Muscle layer of colon (tissue), 2 donors: ENCODE measurements around the gene PRR22.
"Not testable (repeated sequence)": the region's sequence is repeated elsewhere in the genome, so short reads cannot be mapped to it uniquely, and the experiment has no call there.

ENCODE experiments used
- H3K27ac ChIP-seq: one replicate; pipeline ENCODE4 v1.7.0; 2013; ENCODE audit warnings: low read depth, mild to moderate bottlenecking, low read length, moderate library complexity
- H3K27me3 ChIP-seq, 2 donors: one replicate each; pipeline ENCODE4 v1.7.0; 2013; ENCODE audit warnings: low read length in 2 of 2, mild to moderate bottlenecking in 2 of 2; ENCODE audit not compliant: insufficient read depth in 2 of 2, control insufficient read depth in 1 of 2
- H3K36me3 ChIP-seq: one replicate; pipeline ENCODE4 v1.7.0; 2013; ENCODE audit warnings: mild to moderate bottlenecking, low read length; ENCODE audit not compliant: insufficient read depth
- H3K4me1 ChIP-seq: one replicate; pipeline ENCODE4 v1.7.0; 2013; ENCODE audit warnings: mild to moderate bottlenecking, low read length; ENCODE audit not compliant: insufficient read depth
- H3K4me3 ChIP-seq, 2 donors: one replicate each; pipeline ENCODE4 v1.7.0; 2013; ENCODE audit warnings: low read length in 2 of 2, low read depth in 1 of 2, mild to moderate bottlenecking in 1 of 2, moderate library complexity in 1 of 2
- H3K9ac ChIP-seq: one replicate; pipeline ENCODE4 v1.7.0; 2013; ENCODE audit warnings: low read length
- H3K9me3 ChIP-seq: one replicate; pipeline ENCODE4 v1.7.0; 2013; ENCODE audit warnings: mild to moderate bottlenecking, low read length
- donor health status: abdominal sarcoma.
- donor health status: Adenocarcinoma of cecum.

Gene PRR22

GRCh38 chr19:5767949-5768348, 16.6 kb downstream of the PRR22 start:
- no peak overlapping the region for H3K4me3 ChIP-seq
- H3K9ac ChIP-seq, result no peak overlapping the region
- no peaks in the 10 kb centered on the region for H3K36me3 ChIP-seq
- H3K27me3 ChIP-seq, result no peaks in the 10 kb centered on the region
- H3K4me1 ChIP-seq, result no peaks in the 10 kb centered on the region
- H3K9me3 ChIP-seq, result no peaks in the 10 kb centered on the region
- H3K27ac ChIP-seq, result no peak overlapping the region

DNA sequence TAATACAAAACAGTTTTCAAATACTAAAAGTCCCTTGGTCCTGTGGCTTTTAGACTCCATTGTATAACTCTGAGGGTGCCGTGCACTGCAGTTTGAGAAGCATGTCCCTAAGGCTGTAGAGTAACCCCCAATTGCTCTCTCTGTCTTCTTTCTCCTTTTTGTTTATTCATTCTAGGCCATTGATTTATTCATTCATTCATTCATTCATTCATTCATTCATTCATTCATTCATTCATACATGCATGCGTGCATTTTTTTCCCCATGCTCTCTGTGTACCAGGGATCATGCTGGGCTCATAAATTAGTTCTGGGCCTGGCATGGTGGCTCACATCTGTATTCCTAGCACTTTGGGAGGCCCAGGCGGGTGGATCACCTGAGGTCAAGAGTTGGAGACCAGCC, 19.3 kb downstream of the PRR22 start:
- H3K9ac ChIP-seq, result no peak overlapping the region
- H3K27ac ChIP-seq, result no peak overlapping the region
- H3K4me1 ChIP-seq, result no peaks in the 10 kb centered on the region
- H3K36me3 ChIP-seq, result no peaks in the 10 kb centered on the region
- no peaks in the 10 kb centered on the region for H3K27me3 ChIP-seq
- no peak overlapping the region for H3K4me3 ChIP-seq
- no peaks in the 10 kb centered on the region for H3K9me3 ChIP-seq

- Histone ChIP-seq H3K27me3 (no peaks in the 10 kb centered on the region), H3K4me3 (no peak overlapping the region), H3K4me1 (no peaks in the 10 kb centered on the region)
Measured at GRCh38 chr19:5762608-5763217, 21.8 kb downstream of the PRR22 start.

GRCh38 chr19:5753743-5754142, 30.8 kb downstream of the PRR22 start:
- Histone ChIP-seq H3K27me3 (no peaks in the 10 kb centered on the region), H3K36me3 (no peaks in the 10 kb centered on the region), H3K4me1 (no peaks in the 10 kb centered on the region), H3K4me3 (no peak overlapping the region), H3K27ac (no peak overlapping the region), H3K9me3 (no peaks in the 10 kb centered on the region), H3K9ac (no peak overlapping the region)

More at GRCh38 chr19:5762608-5763217, 21.8 kb downstream of the PRR22 start:
- Histone ChIP-seq H3K36me3 (no peaks in the 10 kb centered on the region), H3K9ac (no peak overlapping the region), H3K9me3 (no peaks in the 10 kb centered on the region), H3K27ac (no peak overlapping the region)

DNA sequence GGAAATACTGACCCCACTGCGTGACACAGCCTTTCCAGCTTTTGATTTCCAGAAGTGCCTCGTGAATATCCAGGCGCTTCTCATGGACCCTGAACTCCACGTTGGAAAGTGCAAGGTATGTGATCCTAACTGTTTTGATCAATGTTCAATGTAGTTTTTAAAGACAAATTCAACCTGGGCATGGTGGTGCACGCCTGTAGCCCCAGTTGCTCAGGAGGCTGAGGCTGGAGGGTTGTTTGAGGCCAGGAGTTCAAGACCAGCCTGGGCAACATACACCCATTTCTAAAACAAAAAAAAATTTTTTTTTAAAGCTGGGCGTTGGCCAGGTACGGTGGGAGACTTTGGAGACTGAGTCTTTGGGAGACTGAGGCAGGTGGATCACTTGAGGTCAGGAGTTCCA, 32.8 kb downstream of the PRR22 start:
- H3K4me3 ChIP-seq, result no peak overlapping the region

DNA sequence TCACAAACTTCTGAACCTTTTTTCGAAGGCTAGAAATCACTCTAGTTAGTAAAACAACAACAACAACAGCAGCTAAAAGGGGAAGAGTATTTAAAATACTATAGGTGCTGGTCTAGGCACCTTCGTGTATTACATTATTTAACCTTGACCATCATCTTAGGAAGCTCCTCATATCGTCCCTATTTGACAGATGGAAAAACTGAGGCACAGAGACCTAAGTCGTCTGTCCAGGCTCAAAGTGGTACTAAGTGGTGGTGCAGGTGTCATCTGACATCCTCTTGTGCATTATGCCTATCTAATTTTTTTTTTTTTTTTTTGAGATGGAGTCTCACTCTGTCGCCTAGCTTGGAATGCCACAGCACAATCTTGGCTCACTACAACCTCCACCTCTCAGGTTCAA, 35.0 kb downstream of the PRR22 start:
- no peak overlapping the region for H3K9ac ChIP-seq

More for the DNA sequence above, 32.8 kb downstream of the PRR22 start:
- Histone ChIP-seq H3K27me3 (no peaks in the 10 kb centered on the region), H3K9me3 (no peaks in the 10 kb centered on the region), H3K9ac (no peak overlapping the region), H3K4me1 (no peaks in the 10 kb centered on the region), H3K36me3 (no peaks in the 10 kb centered on the region), H3K27ac (no peak overlapping the region)

GRCh38 chr19:5748920-5749319, 35.6 kb downstream of the PRR22 start:
- H3K27me3 ChIP-seq, H3K9me3 ChIP-seq: not testable (repeated sequence)

More for the DNA sequence above, 35.0 kb downstream of the PRR22 start:
- no peaks in the 10 kb centered on the region for H3K27me3 ChIP-seq
- no peaks in the 10 kb centered on the region for H3K36me3 ChIP-seq
- H3K4me1 ChIP-seq, result no peaks in the 10 kb centered on the region
- no peak overlapping the region for H3K4me3 ChIP-seq
- no peak overlapping the region for H3K27ac ChIP-seq
- no peaks in the 10 kb centered on the region for H3K9me3 ChIP-seq

DNA sequence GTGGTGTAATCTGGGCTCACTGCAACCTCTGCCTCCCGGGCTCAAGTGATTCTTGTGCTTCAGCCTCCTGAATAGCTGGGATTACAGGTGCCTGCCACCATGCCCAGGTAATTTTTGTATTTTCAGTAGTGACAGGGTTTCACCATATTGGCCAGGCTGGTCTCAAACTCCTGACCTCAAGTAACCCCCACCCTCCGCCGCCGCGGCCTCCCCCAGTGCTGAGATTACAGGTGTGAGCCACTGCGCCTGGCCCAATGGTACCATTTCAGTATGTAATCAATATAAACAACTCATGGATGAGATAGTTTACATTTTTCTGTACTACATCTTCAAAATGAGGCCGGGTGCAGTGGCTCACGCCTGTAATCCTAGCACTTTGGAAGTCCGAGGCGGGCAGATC, 39.5 kb downstream of the PRR22 start:
- not testable (repeated sequence) for H3K36me3 ChIP-seq, H3K4me3 ChIP-seq, H3K9ac ChIP-seq, H3K27ac ChIP-seq, H3K27me3 ChIP-seq, H3K4me1 ChIP-seq, H3K9me3 ChIP-seq

More at GRCh38 chr19:5748920-5749319, 35.6 kb downstream of the PRR22 start:
- H3K9ac ChIP-seq, H3K27ac ChIP-seq, H3K4me3 ChIP-seq, H3K4me1 ChIP-seq, H3K36me3 ChIP-seq: not testable (repeated sequence)

- H3K27me3 ChIP-seq, result no peaks in the 10 kb centered on the region
- H3K9ac ChIP-seq, result no peak overlapping the region
- no peak overlapping the region for H3K4me3 ChIP-seq
- H3K36me3 ChIP-seq, result no peaks in the 10 kb centered on the region
- H3K4me1 ChIP-seq, result no peaks in the 10 kb centered on the region
- H3K9me3 ChIP-seq, result no peaks in the 10 kb centered on the region
- no peak overlapping the region for H3K27ac ChIP-seq
Measured at GRCh38 chr19:5743630-5744029, 40.9 kb downstream of the PRR22 start.

DNA sequence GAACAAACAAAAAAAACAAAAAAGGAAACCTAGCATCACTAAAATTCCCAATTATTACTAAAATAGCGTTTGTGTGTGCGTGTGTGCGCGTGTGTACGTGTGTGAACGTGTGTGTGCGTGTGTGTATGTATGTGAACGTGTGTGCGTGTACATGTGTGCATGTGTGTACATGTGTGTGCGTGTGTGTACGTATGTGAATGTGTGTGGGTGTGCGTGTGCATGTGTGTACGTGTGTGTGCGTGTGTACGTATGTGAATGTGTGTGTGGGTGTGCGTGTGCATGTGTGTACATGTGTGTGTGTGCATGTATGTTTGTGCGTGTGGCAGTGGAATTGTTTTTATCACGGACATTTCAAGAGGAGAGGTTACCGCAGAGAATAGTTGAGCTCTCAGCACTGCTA, 42.5 kb downstream of the PRR22 start:
- H3K27me3 ChIP-seq, result no peaks in the 10 kb centered on the region
- no peaks in the 10 kb centered on the region for H3K4me1 ChIP-seq
- H3K4me3 ChIP-seq, result no peak overlapping the region
- H3K9ac ChIP-seq, result no peak overlapping the region
- no peaks in the 10 kb centered on the region for H3K36me3 ChIP-seq
- no peaks in the 10 kb centered on the region for H3K9me3 ChIP-seq
- no peak overlapping the region for H3K27ac ChIP-seq

DNA sequence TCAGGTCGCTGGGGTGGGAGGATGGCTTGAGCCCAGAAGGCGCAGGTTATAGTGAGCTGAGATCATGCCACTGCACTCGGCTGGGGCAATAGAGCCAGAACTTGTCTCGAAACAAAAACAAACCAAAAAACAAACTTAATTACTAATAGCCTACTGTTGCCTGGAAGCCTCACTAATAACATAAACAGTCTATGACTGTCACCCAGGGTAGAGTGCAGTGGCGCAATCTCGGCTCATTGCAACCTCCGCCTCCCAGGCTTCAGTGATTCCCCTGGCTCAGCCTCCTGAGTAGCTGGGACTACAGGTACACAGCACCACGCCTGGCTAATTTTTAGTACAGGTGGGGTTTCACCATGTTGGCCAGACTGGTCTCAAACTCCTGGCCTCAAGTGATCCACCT, 46.1 kb downstream of the PRR22 start:
- Histone ChIP-seq H3K9me3 (no peaks in the 10 kb centered on the region), H3K4me3 (no peak overlapping the region), H3K27ac (no peak overlapping the region), H3K36me3 (no peaks in the 10 kb centered on the region), H3K9ac (no peak overlapping the region), H3K4me1 (no peaks in the 10 kb centered on the region), H3K27me3 (no peaks in the 10 kb centered on the region)

DNA sequence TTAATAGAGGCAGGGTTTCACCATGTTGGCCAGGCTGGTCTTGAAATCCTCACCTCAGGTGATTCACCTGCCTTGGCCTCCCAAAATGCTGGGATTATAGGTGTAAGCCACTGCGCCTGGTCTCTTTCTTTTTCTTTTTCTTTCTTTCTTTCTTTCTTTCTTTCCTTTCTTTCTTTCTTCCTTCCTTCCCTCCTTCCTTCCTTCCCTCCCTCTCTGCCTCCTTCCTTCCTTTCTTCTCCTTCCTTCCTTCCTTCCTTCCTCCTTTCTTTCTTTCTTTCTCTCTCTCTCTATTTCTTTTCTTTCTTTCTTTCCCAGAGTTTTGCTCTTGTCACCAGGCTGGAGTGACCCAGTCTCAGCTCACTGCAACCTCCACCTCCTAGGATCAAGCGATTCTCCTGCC, 51.4 kb downstream of the PRR22 start:
- H3K27ac ChIP-seq, H3K9me3 ChIP-seq, H3K9ac ChIP-seq, H3K4me3 ChIP-seq, H3K27me3 ChIP-seq, H3K36me3 ChIP-seq, H3K4me1 ChIP-seq: not testable (repeated sequence)
